Medulla oblongata (tissue), 1 donor: ENCODE measurements around the gene RAB26.
"Not testable (repeated sequence)": the region's sequence is repeated elsewhere in the genome, so short reads cannot be mapped to it uniquely, and the experiment has no call there.

Experiments used
- DNase-seq: peaks from one replicate; pipeline ENCODE4 v3.0.0-alpha.2; 2015; ENCODE audit errors: extremely low spot score

The RAB26 gene, protein sequence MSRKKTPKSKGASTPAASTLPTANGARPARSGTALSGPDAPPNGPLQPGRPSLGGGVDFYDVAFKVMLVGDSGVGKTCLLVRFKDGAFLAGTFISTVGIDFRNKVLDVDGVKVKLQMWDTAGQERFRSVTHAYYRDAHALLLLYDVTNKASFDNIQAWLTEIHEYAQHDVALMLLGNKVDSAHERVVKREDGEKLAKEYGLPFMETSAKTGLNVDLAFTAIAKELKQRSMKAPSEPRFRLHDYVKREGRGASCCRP

DNA sequence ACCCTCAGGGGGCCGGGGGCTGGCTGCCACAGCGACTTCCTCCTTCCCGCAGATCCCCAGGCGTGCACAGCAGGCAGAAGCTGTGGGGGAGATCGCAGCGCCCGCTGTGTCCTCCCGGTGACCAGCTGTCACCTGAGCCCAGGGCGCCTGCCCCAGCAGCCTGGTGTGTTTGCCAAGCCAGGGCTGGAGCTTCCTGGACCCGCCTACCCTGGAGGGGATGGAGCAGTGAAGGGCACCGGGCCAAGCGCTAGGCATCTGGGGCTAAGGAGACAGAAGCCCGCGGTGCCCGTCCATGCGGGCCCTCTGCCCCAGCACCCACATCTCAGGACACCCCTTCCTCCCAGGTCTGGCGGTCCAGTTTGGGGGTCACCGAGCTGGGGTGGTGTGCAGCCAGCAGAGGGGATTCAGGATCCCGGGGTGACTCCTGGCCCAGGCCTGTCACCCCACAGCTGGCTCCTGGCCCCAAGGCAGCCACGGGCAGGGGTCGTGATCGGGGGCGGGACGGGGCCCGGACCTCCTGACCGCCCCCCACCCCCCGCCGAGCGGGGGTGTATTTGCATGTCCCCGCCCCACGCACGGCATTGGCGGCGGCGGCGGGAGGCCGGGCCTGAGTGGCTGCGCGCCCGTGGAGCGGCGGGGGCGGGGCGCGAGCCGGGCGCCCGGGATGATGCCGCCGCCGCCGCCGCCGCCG lies at the start of gene RAB26:
TSS of gene RAB26 (plus strand) at position 645 of the 691 bp plus-strand sequence. CDS start 159 bp downstream, outside the sequence.
- peak; percentile 75 for DNase-seq

DNA sequence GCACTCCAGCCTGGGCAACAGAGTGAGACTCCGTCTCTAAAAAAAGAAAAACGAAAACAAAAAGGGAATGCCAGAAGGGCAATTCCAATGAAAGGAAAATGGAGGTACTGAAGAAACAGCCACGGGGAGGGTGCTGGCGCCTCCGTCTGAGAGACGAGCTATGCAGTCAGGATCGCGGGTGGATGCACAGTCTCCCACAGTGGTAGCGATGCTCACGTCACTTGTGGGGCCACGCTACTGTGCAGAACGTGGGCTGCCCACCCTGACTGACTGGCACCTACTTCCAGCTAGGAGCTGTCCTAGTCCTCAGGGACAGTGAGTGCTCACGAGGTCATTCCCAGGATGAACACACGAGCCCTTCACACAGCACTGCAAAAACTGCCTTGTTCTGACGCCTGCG lies 46.8 kb upstream of the RAB26 start:
- not testable (repeated sequence) for DNase-seq

DNA sequence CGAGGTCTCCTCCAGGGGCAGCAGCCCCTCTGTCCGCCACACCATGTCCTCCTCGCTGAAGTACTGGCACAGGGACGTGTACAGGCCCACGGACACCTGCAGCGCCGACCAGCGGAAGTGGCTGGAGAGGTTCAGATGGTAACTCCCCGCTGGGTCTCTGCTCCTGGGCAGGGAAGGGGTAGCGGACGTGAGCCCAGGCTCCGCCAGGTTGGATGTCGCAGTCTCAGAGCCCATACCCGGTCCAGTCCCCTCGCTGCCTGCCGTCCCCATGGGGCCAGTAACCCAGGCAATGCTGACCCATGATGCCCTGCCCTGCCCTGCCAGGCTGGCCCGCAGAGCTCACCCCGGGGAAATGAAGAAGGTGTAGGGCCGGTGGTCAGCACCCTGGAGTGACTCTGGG lies 46.0 kb upstream of the RAB26 start:
- DNase-seq = no peak

DNA sequence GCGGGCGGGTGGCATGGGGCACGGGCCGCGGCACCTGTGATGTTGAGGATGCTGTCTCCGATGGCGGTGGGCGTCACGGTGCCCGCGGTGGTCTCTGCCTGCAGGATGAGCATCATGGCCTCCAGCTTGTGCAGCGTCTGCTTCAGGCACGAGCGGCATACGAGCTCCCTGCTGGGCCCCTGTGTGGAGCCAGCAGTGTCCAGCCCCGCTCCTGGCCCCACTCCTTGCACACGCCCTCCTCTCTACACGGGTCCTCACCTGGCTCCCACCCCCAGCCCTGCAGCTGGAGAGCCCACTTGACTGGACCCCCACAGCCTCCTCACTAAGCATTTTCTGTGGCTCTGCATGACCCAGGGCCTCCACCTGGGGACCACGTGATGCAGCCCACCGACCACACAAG lies 44.0 kb upstream of the RAB26 start:
- not testable (repeated sequence) for DNase-seq

DNA sequence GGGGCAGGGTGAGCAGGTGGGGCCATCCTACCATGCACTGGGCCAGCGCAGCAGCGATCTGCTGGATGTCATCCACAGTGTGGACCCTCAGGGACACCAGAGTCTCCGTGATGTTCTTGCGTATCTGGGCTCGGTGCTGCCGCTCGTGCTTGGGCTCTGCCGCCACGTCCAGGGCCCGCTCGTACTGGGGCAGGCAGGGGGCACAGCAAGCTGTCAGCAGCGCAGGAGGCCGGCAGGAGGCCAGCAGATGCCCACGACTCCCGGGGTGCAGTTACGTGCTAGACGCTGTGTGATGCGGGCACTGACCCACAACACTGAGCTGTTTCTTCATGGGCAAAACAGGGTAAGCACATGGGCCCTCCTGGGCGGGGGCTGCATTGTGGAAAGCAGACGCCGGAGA lies 43.1 kb upstream of the RAB26 start:
- not testable (repeated sequence) for DNase-seq

DNA sequence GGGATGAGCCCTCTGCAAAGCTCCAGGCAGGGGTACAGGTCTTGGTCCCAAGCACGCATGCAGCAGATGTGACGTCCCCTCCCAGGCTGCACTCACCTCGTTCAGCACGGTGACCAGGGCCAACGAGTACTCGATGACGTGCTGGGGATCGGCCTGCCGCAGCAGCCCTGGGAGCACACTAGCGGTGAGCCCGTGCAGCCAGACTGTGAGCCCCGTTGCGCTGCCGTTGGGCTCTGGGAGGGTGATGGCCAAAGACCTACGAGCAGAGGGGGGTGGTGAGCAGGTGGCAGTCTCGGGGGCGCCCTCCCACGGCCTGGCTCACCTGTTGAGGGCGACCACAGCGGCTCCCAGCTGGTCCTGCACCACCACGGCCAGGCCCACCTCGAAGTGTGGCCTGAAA lies 42.7 kb upstream of the RAB26 start:
- not testable (repeated sequence) for DNase-seq

DNA sequence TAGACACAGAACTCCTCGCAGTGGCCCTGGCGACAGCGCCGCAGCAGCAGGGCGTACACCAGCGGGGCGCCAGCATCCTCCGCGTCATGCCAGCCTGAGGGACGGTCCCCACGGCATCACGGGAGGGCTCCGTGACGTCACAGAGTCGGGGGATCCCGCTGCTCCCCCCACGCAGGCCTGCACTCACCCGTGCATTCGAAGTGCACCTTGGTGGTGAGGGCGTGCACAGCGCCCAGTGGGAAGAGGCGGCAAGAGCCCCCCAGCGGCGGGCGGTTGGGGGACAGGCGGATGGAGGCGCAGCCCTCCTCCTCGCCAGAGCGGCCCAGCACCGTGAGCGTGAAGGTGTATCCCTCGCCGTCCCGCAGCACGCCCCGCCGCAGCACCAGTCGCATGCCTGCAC lies 42.2 kb upstream of the RAB26 start:
- DNase-seq = not testable (repeated sequence)

DNA sequence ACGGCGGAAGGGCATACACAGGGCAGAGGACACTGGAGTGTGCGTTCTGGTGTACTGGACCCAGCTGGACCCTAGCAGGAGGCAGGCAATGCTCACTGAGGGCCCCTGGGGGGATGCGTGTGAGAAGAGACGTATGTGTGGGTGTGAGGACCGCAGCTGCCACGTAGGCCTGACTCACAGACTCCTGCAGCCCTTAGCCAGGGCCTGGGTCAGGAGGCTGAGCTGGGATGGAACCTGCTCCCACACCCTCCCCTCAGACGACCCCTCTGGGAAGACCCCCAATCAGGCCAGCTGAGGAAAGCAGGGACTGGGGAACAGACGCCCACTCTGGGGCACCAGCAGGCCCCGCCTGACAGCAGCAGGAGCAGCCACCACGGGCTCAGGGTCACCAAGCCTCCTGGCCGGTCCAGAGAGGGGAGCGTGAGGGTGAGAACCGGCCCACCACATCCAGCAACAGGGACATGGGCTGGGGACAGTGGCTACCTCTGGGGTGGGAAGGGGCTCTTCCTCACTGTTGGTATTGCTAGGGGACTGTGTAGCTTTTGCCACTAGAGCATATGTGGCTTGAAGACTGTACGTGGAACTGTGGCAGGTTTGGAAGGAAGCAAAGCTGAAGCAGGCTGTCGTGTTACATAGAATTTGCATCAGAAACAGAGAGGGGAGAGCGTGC lies 41.2 kb upstream of the RAB26 start:
- not testable (repeated sequence) for DNase-seq

DNA sequence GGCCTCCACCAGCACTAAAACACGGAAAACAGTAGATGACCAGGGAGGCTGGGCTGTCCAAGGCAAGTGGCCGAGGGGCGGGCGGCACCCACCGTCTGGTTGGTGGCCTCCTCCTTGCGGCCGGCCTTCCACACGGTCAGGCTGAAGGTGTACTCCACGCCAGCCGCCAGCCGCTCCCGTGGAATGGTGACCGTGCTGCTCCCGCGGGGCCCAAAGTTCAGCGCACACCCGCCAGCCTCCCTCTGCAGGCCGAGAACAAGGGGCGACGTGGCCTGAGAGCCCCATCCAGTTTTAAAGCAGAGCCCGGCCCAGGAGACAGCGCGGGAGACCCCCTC lies 40.7 kb upstream of the RAB26 start:
- not testable (repeated sequence) for DNase-seq

DNA sequence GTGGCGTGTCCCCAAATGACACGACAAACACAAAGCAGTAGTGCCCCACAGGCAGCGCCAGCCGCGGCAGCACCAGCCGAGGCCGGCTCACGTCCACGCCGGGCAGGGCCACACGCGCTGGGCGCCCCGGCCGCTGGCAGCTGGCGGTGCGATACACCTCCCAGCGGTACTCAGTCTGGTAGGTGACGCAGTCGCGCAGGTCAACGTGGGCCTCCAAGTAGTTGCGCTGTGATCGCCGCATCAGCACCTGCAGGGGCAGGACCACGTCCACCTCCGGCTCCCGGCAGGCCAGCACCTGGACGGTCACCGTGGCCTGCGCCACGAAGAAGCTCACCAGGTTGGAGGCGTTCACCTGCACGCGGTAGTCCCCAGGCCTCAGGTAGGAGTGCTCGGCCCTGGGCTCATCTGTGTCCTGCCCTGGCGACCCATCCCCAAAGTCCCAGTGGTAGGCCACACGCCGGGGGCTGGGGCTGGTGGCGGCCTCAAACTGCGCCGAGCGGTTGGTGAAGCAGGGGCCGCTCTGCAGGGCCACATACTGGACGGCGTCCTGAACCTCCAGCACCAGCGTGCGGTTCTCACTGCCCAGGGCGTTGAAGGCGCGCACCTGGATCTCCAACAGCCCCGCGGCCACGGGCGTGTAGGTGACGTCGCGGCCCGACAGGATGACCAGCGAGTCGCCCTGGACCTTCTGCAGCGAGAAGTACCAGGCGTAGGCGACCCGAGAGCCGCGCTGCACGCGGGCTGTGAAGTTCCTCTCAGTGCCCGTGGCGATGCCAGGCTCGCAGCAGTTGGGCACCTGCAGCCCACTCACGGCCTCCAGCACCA lies 39.8 kb upstream of the RAB26 start:
- not testable (repeated sequence) for DNase-seq

DNA sequence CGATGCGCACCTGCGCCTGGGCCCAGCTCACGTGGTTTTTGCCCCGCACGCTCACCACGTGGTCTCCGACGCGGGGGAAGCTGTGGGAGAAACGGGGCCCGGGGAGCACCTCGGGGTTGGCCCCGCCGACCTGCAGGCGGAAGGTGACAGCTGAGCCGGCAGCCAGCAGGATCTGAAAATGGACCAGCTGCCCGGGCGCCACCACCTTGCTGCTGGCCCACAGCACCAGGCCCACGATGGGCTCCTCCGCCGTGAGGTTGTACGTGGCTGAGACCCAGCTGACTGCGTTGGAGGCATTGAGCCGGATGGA lies 39.2 kb upstream of the RAB26 start:
- DNase-seq = not testable (repeated sequence)

DNA sequence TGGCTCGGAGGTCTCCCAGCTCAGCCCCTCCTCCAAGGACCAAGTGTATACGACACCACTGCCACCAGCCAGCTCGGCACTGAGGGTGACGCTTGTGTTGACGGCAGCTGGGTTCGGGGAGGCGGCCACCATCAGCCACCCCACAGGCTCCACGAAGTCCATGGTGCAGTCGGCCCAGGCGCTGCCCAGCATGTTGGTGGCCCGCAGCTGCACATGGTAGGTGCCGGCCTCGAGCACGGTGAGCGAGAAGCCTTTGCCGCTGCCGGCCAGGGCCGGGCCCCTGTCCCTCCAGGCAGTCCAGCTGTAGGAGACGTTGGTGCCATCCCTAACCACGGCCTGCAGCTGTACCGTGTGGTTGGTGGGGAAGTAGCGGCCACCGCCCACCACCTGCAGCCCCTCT lies 38.6 kb upstream of the RAB26 start:
- not testable (repeated sequence) for DNase-seq

DNA sequence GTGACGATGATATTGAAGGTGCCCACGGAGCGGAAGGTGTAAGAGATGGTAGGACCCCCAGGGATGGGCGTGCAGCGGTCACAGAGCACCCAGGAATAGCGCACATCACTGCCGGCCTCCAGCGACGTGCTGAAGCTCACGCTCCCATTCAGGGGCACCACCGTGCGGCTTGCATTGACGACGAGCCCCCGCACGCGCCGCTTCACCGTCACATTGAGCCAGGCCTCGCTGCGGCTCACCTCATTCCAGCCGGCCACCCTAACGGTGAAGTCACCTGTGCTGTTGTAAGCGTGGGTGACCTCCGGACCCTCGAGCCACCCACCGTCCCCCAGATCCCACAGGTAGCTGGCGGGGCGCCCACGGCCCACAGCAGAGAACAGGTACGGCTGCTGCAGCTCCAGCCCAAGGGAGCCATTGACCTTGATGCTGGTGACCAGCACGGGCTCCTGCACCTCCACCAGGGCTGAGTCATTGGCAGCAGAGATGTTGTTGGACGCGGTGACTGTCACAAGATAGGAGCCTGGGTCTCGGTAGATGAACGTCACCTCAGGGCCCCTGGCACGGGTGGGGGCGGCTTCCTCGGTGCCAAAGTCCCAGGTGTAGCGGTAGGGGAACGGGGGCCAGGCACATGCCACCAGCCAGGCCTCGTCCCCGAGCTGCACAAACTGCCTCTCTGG lies 38.0 kb upstream of the RAB26 start:
- not testable (repeated sequence) for DNase-seq

DNA sequence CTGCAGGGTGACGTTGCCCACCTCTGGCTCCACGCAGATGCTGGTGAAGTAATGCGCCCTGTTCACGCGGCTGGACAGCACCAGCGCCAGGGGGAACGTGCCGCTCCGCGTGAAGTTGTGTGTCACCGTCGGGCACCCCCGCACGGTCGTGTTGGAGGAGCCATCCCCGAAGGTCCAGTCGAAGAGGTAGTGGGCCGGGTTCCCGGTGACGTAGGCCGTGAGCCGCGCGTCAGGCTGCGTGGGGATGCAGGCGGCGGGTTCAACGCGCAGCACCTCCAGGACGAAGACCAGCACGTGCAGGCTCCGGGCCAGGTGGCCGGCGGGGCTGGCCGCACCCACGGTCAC lies 37.4 kb upstream of the RAB26 start:
- not testable (repeated sequence) for DNase-seq

DNA sequence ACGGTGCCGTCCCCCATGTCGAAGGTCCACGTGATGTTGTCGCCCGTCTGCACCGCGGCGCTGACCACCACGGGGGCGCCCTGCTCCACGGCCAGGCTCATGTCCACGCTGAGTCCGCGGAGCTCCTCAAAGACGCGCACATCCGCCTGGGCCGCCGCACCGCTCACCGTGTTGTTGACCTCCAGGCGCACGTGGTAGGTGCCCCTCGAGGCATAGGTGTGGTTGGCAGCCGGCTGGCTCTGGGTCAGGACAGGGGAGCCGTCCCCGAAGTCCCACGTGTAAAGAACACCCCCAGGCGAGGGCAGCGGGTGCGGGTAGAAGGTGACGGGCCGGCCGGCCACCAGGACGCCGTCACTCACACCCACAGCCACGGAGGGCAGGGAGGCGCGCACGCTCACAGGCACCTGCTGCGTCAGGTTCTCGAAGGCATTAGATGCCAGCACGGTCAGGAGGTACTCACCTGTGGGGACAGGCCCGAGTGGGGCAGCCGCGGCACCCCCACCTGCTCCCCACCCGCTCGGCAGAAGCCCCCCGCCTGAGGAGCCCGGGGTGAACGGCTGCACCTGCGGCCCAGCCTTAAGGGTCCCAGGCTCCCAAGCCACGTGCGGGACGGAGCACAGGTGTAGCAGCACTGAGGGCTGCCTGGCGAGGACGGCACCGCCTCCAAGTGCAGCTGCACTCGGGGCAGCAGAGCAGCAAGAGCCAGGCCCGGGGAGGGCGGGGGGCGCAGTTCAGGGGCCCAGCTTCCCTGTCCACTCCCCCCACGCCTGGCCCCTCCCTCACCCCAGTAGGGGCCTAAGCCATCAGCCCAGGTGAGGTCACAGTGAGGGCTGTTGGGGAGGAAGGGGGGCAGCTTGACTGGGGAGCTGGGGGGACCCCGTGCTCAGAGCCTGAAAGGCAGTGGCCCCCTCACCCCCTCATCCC lies 36.8 kb upstream of the RAB26 start:
- not testable (repeated sequence) for DNase-seq

DNA sequence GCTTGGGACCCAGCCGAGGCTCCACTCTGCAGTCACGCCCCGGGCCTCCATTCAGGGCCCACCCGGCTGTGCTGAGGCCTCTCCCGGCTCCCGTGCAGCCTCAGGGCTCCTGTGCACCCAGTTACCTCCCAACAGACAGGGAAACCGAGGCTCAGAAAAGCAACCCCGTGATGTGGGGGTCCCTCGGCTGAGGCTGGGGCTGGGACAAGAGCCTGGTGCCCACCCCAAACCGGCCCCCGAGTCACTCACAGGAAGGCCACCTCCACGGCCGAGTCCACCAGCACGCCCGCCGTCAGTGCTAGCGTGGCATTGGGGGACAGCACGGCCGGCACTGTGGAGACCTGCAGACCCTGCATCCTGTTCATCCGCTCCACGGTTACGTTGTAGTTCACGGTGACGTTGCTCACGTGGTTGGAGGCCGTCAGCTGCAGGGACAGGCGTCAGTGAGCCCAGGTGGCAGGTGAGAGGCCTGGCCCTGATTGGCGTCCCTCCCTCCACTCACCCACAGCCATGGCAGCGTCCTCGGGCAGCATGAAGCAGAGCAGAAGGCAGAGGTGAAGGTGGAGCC lies 35.8 kb upstream of the RAB26 start:
- not testable (repeated sequence) for DNase-seq

DNA sequence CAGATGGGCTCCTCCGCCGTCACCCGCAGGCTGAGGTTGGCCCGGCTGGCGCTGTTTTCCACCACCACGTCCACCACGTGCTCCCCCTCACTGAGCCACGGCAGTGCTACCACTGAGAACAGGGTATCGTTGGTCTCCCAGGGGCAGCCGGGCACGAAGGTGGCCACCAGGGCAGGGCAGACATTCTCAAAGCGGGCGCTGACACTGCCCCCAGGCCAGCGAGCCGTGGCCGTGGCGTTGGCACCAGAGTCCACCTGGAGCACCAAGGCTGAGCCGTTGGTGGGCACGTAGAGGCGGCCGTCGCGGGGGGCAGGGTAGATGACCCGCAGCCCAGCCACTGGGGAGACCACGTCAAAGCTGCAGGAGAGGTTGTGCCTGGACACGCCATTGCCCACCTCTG lies 34.2 kb upstream of the RAB26 start:
- not testable (repeated sequence) for DNase-seq

DNA sequence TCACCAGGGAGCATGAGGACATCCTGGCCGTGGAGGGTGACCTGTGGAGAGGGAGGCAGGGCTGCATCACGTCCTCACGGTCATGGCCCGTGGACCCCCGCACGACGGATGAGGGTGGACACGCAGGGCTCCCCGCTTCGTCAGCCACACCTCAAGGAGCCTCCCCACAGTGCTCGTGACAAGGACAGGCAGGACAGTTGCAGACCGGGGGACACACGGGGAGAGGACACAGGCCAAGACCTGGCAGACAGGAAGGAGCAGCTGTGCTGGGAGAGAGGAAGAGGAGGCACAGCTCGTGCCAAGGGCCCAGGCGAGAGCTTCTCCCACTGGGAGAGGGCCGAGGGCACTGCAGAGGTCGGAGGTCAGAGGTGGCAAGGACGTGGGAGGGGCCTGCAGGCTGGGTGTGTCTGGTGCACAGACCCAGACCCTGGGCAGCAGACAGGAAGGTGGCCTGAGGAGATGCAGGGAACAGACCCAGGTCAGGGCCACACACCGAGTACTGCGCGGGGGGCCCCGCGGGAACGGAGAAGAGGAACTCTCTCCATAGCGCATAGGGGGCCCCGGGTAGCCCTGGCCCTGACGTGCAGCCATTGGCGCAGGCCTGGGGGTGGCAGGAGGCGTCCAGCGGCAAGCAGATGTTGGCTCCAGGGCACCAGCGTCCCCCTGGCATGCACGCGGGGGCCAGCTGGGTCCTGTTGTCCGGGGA lies 33.4 kb upstream of the RAB26 start:
- not testable (repeated sequence) for DNase-seq

DNA sequence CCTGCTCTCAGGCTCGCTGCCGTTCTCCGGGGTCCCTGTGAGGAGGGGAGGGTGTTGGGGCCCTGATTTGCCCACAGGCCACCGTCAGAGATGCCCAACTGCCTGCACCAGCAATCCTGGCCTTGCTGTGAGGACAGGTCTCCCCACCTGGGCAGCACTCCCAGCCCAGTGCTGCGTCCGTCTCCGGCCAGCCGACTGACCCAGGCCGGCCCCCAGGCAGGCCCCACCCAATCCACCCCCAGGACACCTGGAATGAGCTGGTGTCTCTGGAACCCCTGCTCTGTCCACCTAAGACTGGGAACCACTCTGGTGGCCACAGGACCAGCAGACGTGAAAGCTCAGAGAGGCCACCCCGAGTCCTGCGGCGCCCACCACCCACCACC lies 32.8 kb upstream of the RAB26 start:
- no peak for DNase-seq

DNA sequence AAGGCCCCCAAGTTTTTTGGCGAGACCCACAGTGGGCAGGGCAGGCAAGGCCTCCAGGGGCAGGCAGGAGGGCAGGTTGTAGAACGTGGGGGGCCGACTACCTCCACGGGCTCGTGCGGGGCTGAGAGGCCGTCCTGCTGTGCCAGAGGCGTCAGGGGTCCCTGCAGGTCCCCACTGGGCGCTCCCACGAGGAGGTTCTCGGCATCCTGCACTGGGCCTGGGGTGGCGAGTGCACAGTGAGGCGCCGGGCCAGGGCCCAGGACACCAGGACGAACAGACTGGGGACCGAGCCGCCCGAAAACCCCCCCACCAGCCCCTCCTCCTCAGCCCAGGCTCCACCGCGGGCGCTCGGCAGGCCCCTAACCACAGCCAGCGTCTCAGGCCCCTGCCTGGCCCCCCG lies 32.0 kb upstream of the RAB26 start:
- not testable (repeated sequence) for DNase-seq
